Keratinocyte (primary cell): ENCODE results near the gene ATP2A3. TPM values are rescaled to one million over a fixed set of nuclear protein-coding genes. Genes with fewer than 3 reads are reported as not detected.

Source experiments
- DNase-seq: peaks from one replicate; pipeline ENCODE4 v3.0.0-alpha.2; 2011; ENCODE audit warnings: low read depth, missing footprints, low spot score
- FAIRE-seq: peaks from 2 replicates; lab custom pipeline; 2011; peaks lifted over from hg19 to GRCh38; lab: Jason Lieb, UNC
- H2AFZ ChIP-seq: 2 replicates; pipeline ENCODE4 v1.6.0; 2012; ENCODE audit warnings: low read length, control low read depth, inconsistent platforms; ENCODE audit not compliant: control insufficient read depth
- H3K27ac ChIP-seq: 2 replicates; pipeline ENCODE4 v1.5.1; 2011; ENCODE audit warnings: low read length; ENCODE audit not compliant: control insufficient read depth, insufficient read depth
- H3K27me3 ChIP-seq: 3 replicates; pipeline ENCODE4 v1.6.0; 2011; ENCODE audit warnings: low read length; ENCODE audit not compliant: control insufficient read depth, insufficient read depth; ENCODE audit errors: extremely low read depth
- H3K36me3 ChIP-seq, 2 experiments: 2 replicates in 1 of 2; 3 replicates in 1 of 2; pipeline ENCODE4 v1.5.1; 2011; ENCODE audit warnings: low read length in 2 of 2, mild to moderate bottlenecking in 1 of 2; ENCODE audit not compliant: control insufficient read depth in 2 of 2, insufficient read depth in 2 of 2; ENCODE audit errors: extremely low read depth in 1 of 2
- H3K4me1 ChIP-seq: 3 replicates; pipeline ENCODE4 v1.5.1; 2011; ENCODE audit warnings: low read length; ENCODE audit not compliant: control insufficient read depth, insufficient read depth; ENCODE audit errors: extremely low read depth
- H3K4me2 ChIP-seq: 3 replicates; pipeline ENCODE4 v1.6.0; 2011; ENCODE audit warnings: low read depth, low read length; ENCODE audit not compliant: control insufficient read depth, insufficient read depth; ENCODE audit errors: extremely low read depth
- H3K4me3 ChIP-seq, 3 experiments: fragments of 200-600 bp in 1 of 3; sonication (generic) in 1 of 3; 2 replicates in 2 of 3; 3 replicates in 1 of 3; pipeline ENCODE4 v1.5.1; 2011 to 2016; ENCODE audit warnings: low read length in 3 of 3, mild to moderate bottlenecking in 3 of 3, control low read depth in 2 of 3, inconsistent platforms in 1 of 3, low read depth in 1 of 3, mixed read lengths in 1 of 3, mixed run types in 1 of 3, moderate library complexity in 1 of 3; ENCODE audit not compliant: control insufficient read depth in 2 of 3, insufficient read depth in 2 of 3; ENCODE audit errors: extremely low read depth in 1 of 3
- H3K79me2 ChIP-seq: 2 replicates; pipeline ENCODE4 v1.6.0; 2012; ENCODE audit warnings: low read length; ENCODE audit not compliant: control insufficient read depth, insufficient read depth
- H3K9ac ChIP-seq: 3 replicates; pipeline ENCODE4 v1.6.0; 2011; ENCODE audit warnings: low read length; ENCODE audit not compliant: control insufficient read depth, insufficient read depth; ENCODE audit errors: extremely low read depth
- H3K9me1 ChIP-seq: 3 replicates; pipeline ENCODE4 v1.6.0; 2011; ENCODE audit warnings: low read length; ENCODE audit not compliant: control insufficient read depth, insufficient read depth; ENCODE audit errors: extremely low read depth
- H3K9me3 ChIP-seq: 2 replicates; pipeline ENCODE4 v1.5.1; 2012; ENCODE audit warnings: low read depth, low read length; ENCODE audit not compliant: control insufficient read depth
- H4K20me1 ChIP-seq: 3 replicates; pipeline ENCODE4 v1.6.0; 2011; ENCODE audit warnings: low read length; ENCODE audit not compliant: control insufficient read depth, insufficient read depth; ENCODE audit errors: extremely low read depth
- EZH2 ChIP-seq: IDR thresholded peaks from one replicate; pipeline ENCODE4 v1.6.1; 2012; ENCODE audit warnings: inconsistent platforms, mild to moderate bottlenecking, low read length, moderate library complexity
- dilution Hi-C: fragments of 300-500 bp; cut with MboI; formaldehyde crosslinking; loops from one replicate; pipeline ENCODE4 v1.7.0; 2020; ENCODE audit warnings: low sequenced_read_pairs; ENCODE audit not compliant: extremely low pct_ligation_motif_present
- polyA plus RNA-seq, 5 experiments: library from polyadenylated mRNA; depleted of rRNA in 3 of 5; stranded (reverse) in 3 of 5; stranded (forward) in 1 of 5; unstranded in 1 of 5; fragments of >200 nt; gene quantifications; 1 replicate in 1 of 5; 2 replicates in 3 of 5; 3 replicates in 1 of 5; pipeline versions ENCODE4 v1.2.1 to v1.2.3, GENCODE V29; 2011 to 2012; ENCODE audit warnings: missing spikeins in 2 of 5, low read depth in 1 of 5, low replicate concordance in 1 of 5
- TF ChIP-seq, protein P1 (sequence below), 3 experiments: IDR thresholded peaks in 1 of 3; conservative IDR thresholded peaks in 1 of 3; optimal IDR thresholded peaks in 1 of 3; 2 replicates in 2 of 3; 3 replicates in 1 of 3; pipeline versions ENCODE3 to v1.5.1; 2011; ENCODE audit warnings: low read length in 3 of 3, mild to moderate bottlenecking in 3 of 3, moderate library complexity in 2 of 3, control low read depth in 1 of 3, inconsistent platforms in 1 of 3; ENCODE audit not compliant: insufficient read depth in 2 of 3; ENCODE audit errors: extremely low read depth in 1 of 3

ATP2A3 gene
- polyA plus RNA-seq, 1 donor (not counting 4 experiments of a cell fraction or from before 2014, with no cell fraction given), result 0.13 TPM

GRCh38 chr17:3923466-3924190 is 40.6 kb downstream of the ATP2A3 start:
- Histone ChIP-seq H3K4me3 (no peak overlapping the region), H3K27me3 (peaks cover 10% of the 10 kb centered on the region), H3K27ac (no peak overlapping the region), H3K9ac (no peak overlapping the region), H3K36me3 (no peaks in the 10 kb centered on the region), H4K20me1 (no peaks in the 10 kb centered on the region), H3K9me3 (no peaks in the 10 kb centered on the region), H3K4me2 (no peak overlapping the region), H2AFZ (no peak overlapping the region), H3K79me2 (no peaks in the 10 kb centered on the region), H3K4me1 (no peaks in the 10 kb centered on the region), H3K9me1 (no peaks in the 10 kb centered on the region)
- FAIRE-seq, result no peak
- dilution Hi-C loops, result no loop called here
- DNase-seq, result no peak
- TF ChIP-seq EZH2, result no peak
- TF ChIP-seq, protein P1, sequence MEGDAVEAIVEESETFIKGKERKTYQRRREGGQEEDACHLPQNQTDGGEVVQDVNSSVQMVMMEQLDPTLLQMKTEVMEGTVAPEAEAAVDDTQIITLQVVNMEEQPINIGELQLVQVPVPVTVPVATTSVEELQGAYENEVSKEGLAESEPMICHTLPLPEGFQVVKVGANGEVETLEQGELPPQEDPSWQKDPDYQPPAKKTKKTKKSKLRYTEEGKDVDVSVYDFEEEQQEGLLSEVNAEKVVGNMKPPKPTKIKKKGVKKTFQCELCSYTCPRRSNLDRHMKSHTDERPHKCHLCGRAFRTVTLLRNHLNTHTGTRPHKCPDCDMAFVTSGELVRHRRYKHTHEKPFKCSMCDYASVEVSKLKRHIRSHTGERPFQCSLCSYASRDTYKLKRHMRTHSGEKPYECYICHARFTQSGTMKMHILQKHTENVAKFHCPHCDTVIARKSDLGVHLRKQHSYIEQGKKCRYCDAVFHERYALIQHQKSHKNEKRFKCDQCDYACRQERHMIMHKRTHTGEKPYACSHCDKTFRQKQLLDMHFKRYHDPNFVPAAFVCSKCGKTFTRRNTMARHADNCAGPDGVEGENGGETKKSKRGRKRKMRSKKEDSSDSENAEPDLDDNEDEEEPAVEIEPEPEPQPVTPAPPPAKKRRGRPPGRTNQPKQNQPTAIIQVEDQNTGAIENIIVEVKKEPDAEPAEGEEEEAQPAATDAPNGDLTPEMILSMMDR (optimal IDR thresholded peaks at IDR 0.05 in 1 of 3, IDR thresholded peaks at IDR 0.05 in 1 of 3, conservative IDR thresholded peaks at IDR 0.05 in 1 of 3; ENCODE audit: extremely low read depth in 1 of 3, insufficient read depth in 2 of 3, low read length in 3 of 3), result no peak

GRCh38 chr17:3922765-3923164 is 41.5 kb downstream of the ATP2A3 start:
- Histone ChIP-seq H3K9me3 (no peaks in the 10 kb centered on the region), H3K27me3 (peaks cover 5% of the 10 kb centered on the region), H3K4me3 (no peak overlapping the region), H3K36me3 (no peaks in the 10 kb centered on the region), H3K4me1 (no peaks in the 10 kb centered on the region), H2AFZ (no peak overlapping the region), H3K79me2 (no peaks in the 10 kb centered on the region), H3K9me1 (no peaks in the 10 kb centered on the region), H3K4me2 (no peak overlapping the region), H4K20me1 (no peaks in the 10 kb centered on the region), H3K27ac (no peak overlapping the region), H3K9ac (no peak overlapping the region)
- no peak for FAIRE-seq
- TF ChIP-seq, protein P1 (optimal IDR thresholded peaks at IDR 0.05 in 1 of 3, IDR thresholded peaks at IDR 0.05 in 1 of 3, conservative IDR thresholded peaks at IDR 0.05 in 1 of 3; ENCODE audit: extremely low read depth in 1 of 3, insufficient read depth in 2 of 3, low read length in 3 of 3), result no peak
- no peak for TF ChIP-seq EZH2
- DNase-seq, result no peak
- dilution Hi-C loops, result no loop called here
